IMR-90 (cell line): Measurements from ENCODE around the gene SMC4. TPM values are rescaled to one million over a fixed set of nuclear protein-coding genes. Genes with fewer than 3 reads are reported as not detected.

Experiments used
- ATAC-seq: fragments of 200-7000 bp; cut with Tn5 transposase; 2 replicates; pipeline ENCODE4 v1.9.1; 2020; ENCODE audit warnings: low read depth, mild to moderate bottlenecking, moderate library complexity
- BruUV-seq: library from RNA; stranded (reverse); fragments of 400-500 nt; replicated peaks from 2 replicates; lab custom pipeline; 2021; lab: Mats Ljungman, UMichigan
- CTCF ChIA-PET: fragments of 300-600 bp; formaldehyde crosslinking; extraction: SDS; loops from one replicate; lab custom pipeline; 2021; ENCODE audit warnings: antibody characterized with exemption; lab: Yijun Ruan, JAX
- POLR2A ChIA-PET: fragments of 300-600 bp; sonication (Branson Sonifier 250); formaldehyde crosslinking; loops from one replicate; lab custom pipeline; 2022; ENCODE audit warnings: antibody characterized with exemption; ENCODE audit not compliant: unreplicated experiment; lab: Charles Lee
- DNase-seq: peaks from one replicate; pipeline ENCODE4 v3.0.0; 2013
- H2AFZ ChIP-seq: replicated peaks from 2 replicates; pipeline ENCODE3; 2013; ENCODE audit warnings: low read length, mild to moderate bottlenecking; ENCODE audit not compliant: poor library complexity
- H2AK5ac ChIP-seq: 2 replicates; pipeline ENCODE4 v1.6.1; 2013; ENCODE audit warnings: low read depth, low read length, inconsistent platforms
- H2AK9ac ChIP-seq: replicated peaks from 2 replicates; pipeline ENCODE3; 2013; ENCODE audit warnings: mild to moderate bottlenecking, low read depth, low read length, moderate library complexity; ENCODE audit not compliant: poor library complexity
- H2BK120ac ChIP-seq: 2 replicates; pipeline ENCODE4 v1.6.1; 2013; ENCODE audit warnings: low read depth, low read length, inconsistent platforms
- H2BK15ac ChIP-seq: 3 replicates; pipeline ENCODE4 v1.6.1; 2013; ENCODE audit warnings: low read depth, low read length, inconsistent platforms
- H2BK20ac ChIP-seq: 2 replicates; pipeline ENCODE4 v1.6.1; 2013; ENCODE audit warnings: low read depth, mild to moderate bottlenecking, inconsistent platforms, low read length, moderate library complexity
- H2BK5ac ChIP-seq: 2 replicates; pipeline ENCODE4 v1.6.1; 2013; ENCODE audit warnings: mild to moderate bottlenecking, low read depth, low read length, inconsistent platforms; ENCODE audit not compliant: poor library complexity, severe bottlenecking
- H3K14ac ChIP-seq: replicated peaks from 2 replicates; pipeline ENCODE4 v1.6.1; 2013; ENCODE audit warnings: low read depth, low read length, inconsistent platforms
- H3K18ac ChIP-seq: 2 replicates; pipeline ENCODE4 v1.6.1; 2013; ENCODE audit warnings: low read depth, low read length, control low read depth
- H3K23ac ChIP-seq: 2 replicates; pipeline ENCODE4 v1.6.1; 2013; ENCODE audit warnings: low read depth, low read length, inconsistent platforms
- H3K27ac ChIP-seq: 2 replicates; pipeline ENCODE4 v1.5.1; 2013; ENCODE audit warnings: mild to moderate bottlenecking, control low read depth, low read length; ENCODE audit not compliant: insufficient read depth
- H3K27me3 ChIP-seq: 2 replicates; pipeline ENCODE4 v1.6.1; 2013; ENCODE audit warnings: low read length; ENCODE audit not compliant: control insufficient read depth, insufficient read depth
- H3K36me3 ChIP-seq: 2 replicates; pipeline ENCODE4 v1.6.1; 2013; ENCODE audit warnings: low read length, mixed read lengths; ENCODE audit not compliant: control insufficient read depth, insufficient read depth
- H3K4ac ChIP-seq: 2 replicates; pipeline ENCODE4 v1.6.1; 2013; ENCODE audit warnings: low read depth, low read length, inconsistent platforms
- H3K4me1 ChIP-seq: 2 replicates; pipeline ENCODE4 v1.6.1; 2013; ENCODE audit warnings: low read length, mixed read lengths; ENCODE audit not compliant: control insufficient read depth, insufficient read depth
- H3K4me2 ChIP-seq: 2 replicates; pipeline ENCODE4 v1.6.1; 2013; ENCODE audit warnings: low read depth, mild to moderate bottlenecking, control low read depth, low read length, moderate library complexity
- H3K4me3 ChIP-seq: 2 replicates; pipeline ENCODE4 v1.5.1; 2013; ENCODE audit warnings: low read depth, mild to moderate bottlenecking, control low read depth, low read length, moderate library complexity; ENCODE audit not compliant: insufficient read depth
- H3K56ac ChIP-seq: 2 replicates; pipeline ENCODE4 v1.6.1; 2013; ENCODE audit warnings: low read length, inconsistent platforms; ENCODE audit not compliant: insufficient read depth; ENCODE audit errors: extremely low read depth
- H3K79me1 ChIP-seq, 2 experiments: 2 replicates each; pipeline ENCODE4 v1.6.1; 2013; ENCODE audit warnings: low read length in 2 of 2, inconsistent platforms in 1 of 2, low read depth in 1 of 2
- H3K9ac ChIP-seq: 2 replicates; pipeline ENCODE4 v1.6.1; 2013; ENCODE audit warnings: low read depth, low read length, control low read depth
- H3K9me1 ChIP-seq: 2 replicates; pipeline ENCODE4 v1.6.1; 2013; ENCODE audit warnings: low read length, inconsistent platforms; ENCODE audit not compliant: insufficient read depth
- H3K9me3 ChIP-seq: 2 replicates; pipeline ENCODE4 v1.6.1; 2013; ENCODE audit warnings: low read length; ENCODE audit not compliant: control insufficient read depth, insufficient read depth
- H4K20me1 ChIP-seq: 2 replicates; pipeline ENCODE4 v1.6.1; 2013; ENCODE audit warnings: low read length, inconsistent platforms; ENCODE audit not compliant: insufficient read depth
- H4K5ac ChIP-seq: 2 replicates; pipeline ENCODE4 v1.6.1; 2013; ENCODE audit warnings: mild to moderate bottlenecking, low read depth, low read length, control low read depth
- H4K8ac ChIP-seq, 2 experiments: 2 replicates each; pipeline ENCODE4 v1.6.1; 2013; ENCODE audit warnings: low read depth in 2 of 2, low read length in 2 of 2, control low read depth in 1 of 2, inconsistent platforms in 1 of 2
- H4K91ac ChIP-seq: 2 replicates; pipeline ENCODE4 v1.6.1; 2013; ENCODE audit warnings: low read depth, low read length, inconsistent platforms; ENCODE audit not compliant: insufficient read depth
- BHLHE40 ChIP-seq: fragments of 150-350 bp; IDR thresholded peaks from 2 replicates; pipeline ENCODE4 v1.6.1; 2016; ENCODE audit warnings: mild to moderate bottlenecking, low read depth, low read length
- CEBPB ChIP-seq: IDR thresholded peaks from 2 replicates; pipeline ENCODE4 v1.6.1; 2012; ENCODE audit warnings: low read depth, low read length, improper control_type of control experiment
- ELK1 ChIP-seq: fragments of 150-350 bp; IDR thresholded peaks from 2 replicates; pipeline ENCODE4 v1.6.1; 2016; ENCODE audit warnings: low read depth, mild to moderate bottlenecking, low read length, moderate library complexity, borderline replicate concordance
- MAFK ChIP-seq: IDR thresholded peaks from 2 replicates; pipeline ENCODE4 v1.6.1; 2012; ENCODE audit warnings: low read depth, low read length, improper control_type of control experiment
- MAZ ChIP-seq: IDR thresholded peaks from 2 replicates; pipeline ENCODE4 v1.6.1; 2012; ENCODE audit warnings: low read depth, mild to moderate bottlenecking, low read length, improper control_type of control experiment, moderate library complexity, borderline replicate concordance
- SMC3 ChIP-seq: fragments of 150-350 bp; IDR thresholded peaks from 2 replicates; pipeline ENCODE4 v1.6.1; 2016; ENCODE audit warnings: low read depth, mild to moderate bottlenecking, antibody characterized with exemption, low read length, moderate library complexity
- USF2 ChIP-seq: fragments of 150-350 bp; IDR thresholded peaks from 2 replicates; pipeline ENCODE4 v1.6.1; 2017; ENCODE audit warnings: mild to moderate bottlenecking, antibody characterized with exemption, low read length, low read depth
- WGBS, 2 experiments: methylation state at CpG; one replicate each; pipeline versions ENCODE4 v1.1.5 to v1.1.7; 2013; ENCODE audit warnings: missing lambda C conversion rate in 2 of 2; ENCODE audit not compliant: insufficient read length in 1 of 2; ENCODE audit errors: extremely low coverage in 2 of 2; 5-methylcytosine and 5-hydroxymethylcytosine counted together
- dilution Hi-C: fragments of 300-500 bp; cut with HindIII; formaldehyde crosslinking; loops from one replicate; pipeline ENCODE4 v1.14.3; 2018; ENCODE audit warnings: low sequenced_read_pairs; ENCODE audit not compliant: unreplicated experiment
- in situ Hi-C: fragments of 300-500 bp; cut with MboI; formaldehyde crosslinking; loops from 3 replicates; pipeline ENCODE4 v1.14.3; 2019; ENCODE audit warnings: low sequenced_read_pairs, inconsistent platforms, mixed read lengths
- intact Hi-C: fragments of 100-400 bp; cut with micrococcal nuclease; formaldehyde crosslinking; loops from 2 replicates; pipeline ENCODE4 v1.10.0; 2022
- polyA plus RNA-seq, 3 experiments: library from polyadenylated mRNA; depleted of rRNA; stranded (reverse); fragments of >200 nt; gene quantifications; 2 replicates each; pipeline ENCODE4 v1.2.3, GENCODE V29; 2012; ENCODE audit warnings: low replicate concordance in 1 of 3
- total RNA-seq: library from RNA; depleted of rRNA; stranded (reverse); fragments of >200 nt; gene quantifications from 2 replicates; pipeline ENCODE4 v1.2.3, GENCODE V29; 2012

The SMC4 gene
- total and polyA plus RNA-seq, 2 of the 4 experiments (the other 2 are of a cell fraction), result 48.8 to 50.1 TPM

GRCh38 chr3:160447544-160447943 is 48.1 kb downstream of the SMC4 start:
- Histone ChIP-seq H2AFZ (no peak overlapping the region), H2AK9ac (no peak overlapping the region), H4K5ac (no peak overlapping the region), H3K9ac (peak overlapping the region; percentile 26; the same call in 1 of the 2 replicates), H4K8ac (no peak overlapping the region; a peak in 1 of 4 replicates), H3K56ac (no peak overlapping the region), H3K4me2 (peak overlapping the region; percentile 62), H2BK20ac (no peak overlapping the region), H3K27me3 (no peaks in the 10 kb centered on the region), H3K14ac (0 out of 2 replicates have a peak overlapping the region, but pooled peaks have one; percentile 25), H3K4me3 (peak overlapping the region; percentile 19; the same call in 1 of the 2 replicates), H3K27ac (no peak overlapping the region), H3K4me1 (peaks cover 10% of the 10 kb centered on the region), H3K9me3 (no peaks in the 10 kb centered on the region), H3K23ac (no peak overlapping the region), H4K91ac (no peak overlapping the region), H3K79me1 (peaks cover 6 to 36% of the 10 kb centered on the region in 2 experiments; a peak in 2 of 4 replicates), H2BK120ac (no peak overlapping the region), H3K36me3 (peaks cover 5% of the 10 kb centered on the region), H3K4ac (no peak overlapping the region), H2BK15ac (no peak overlapping the region), H2AK5ac (no peak overlapping the region), H4K20me1 (peaks cover 7% of the 10 kb centered on the region; the same call in 1 of the 2 replicates), H2BK5ac (peak overlapping the region; percentile 90), H3K9me1 (peaks cover 6% of the 10 kb centered on the region; the same call in 1 of the 2 replicates), H3K18ac (no peak overlapping the region)
- ChIA-PET POLR2A (no interaction called here), CTCF (interaction anchor here (0.6 kb wide), 1 partner anchor 583 kb away, joined by 3 read pairs; no protein-coding TSS in a partner anchor)
- no TSS peak for BruUV-seq
- no CpG with 5 or more reads among the region's 3 CpGs for WGBS, 2 experiments
- dilution Hi-C loops (no loop called here), intact Hi-C loops (no loop called here), in situ Hi-C loops (no loop called here)
- TF ChIP-seq MAZ, result no peak
- no peak for TF ChIP-seq USF2
- TF ChIP-seq MAFK, result no peak
- TF ChIP-seq SMC3, result no peak
- TF ChIP-seq BHLHE40, result no peak
- no peak for TF ChIP-seq ELK1
- peak; percentile 70 for TF ChIP-seq CEBPB
- DNase-seq (peak; percentile 52), ATAC-seq (no peak)
